Peyer's patch (tissue), 4 donors: ENCODE results near the gene CEP350. TPM values are rescaled to one million over a fixed set of nuclear protein-coding genes. Genes with fewer than 3 reads are reported as not detected.

Source experiments
- DNase-seq, 3 donors: peaks; one replicate each; pipeline ENCODE4 v3.0.0-alpha.2; 2017 to 2019
- H3K27ac ChIP-seq, 4 donors: fragments of 200-600 bp; sonication (generic); one replicate each; pipeline ENCODE4 v1.5.1; 2016 to 2019
- H3K27me3 ChIP-seq, 2 donors: fragments of 200-600 bp; sonication (generic); one replicate each; pipeline ENCODE4 v1.5.1; 2019
- H3K36me3 ChIP-seq, 3 donors: fragments of 200-600 bp; sonication (generic); one replicate each; pipeline ENCODE4 v1.5.1; 2016 to 2019
- H3K4me1 ChIP-seq, 4 donors: fragments of 200-600 bp; sonication (generic); one replicate each; pipeline ENCODE4 v1.5.1; 2016 to 2019
- H3K4me3 ChIP-seq, 4 donors: fragments of 200-600 bp; sonication (generic); 1 replicate in 3 of 4; 2 replicates in 1 of 4; pipeline ENCODE4 v1.5.1; 2016 to 2019; ENCODE audit warnings: mild to moderate bottlenecking in 1 of 4
- H3K9me3 ChIP-seq, 4 donors: fragments of 200-600 bp; sonication (generic); one replicate each; pipeline ENCODE4 v1.5.1; 2016 to 2019; ENCODE audit warnings: mild to moderate bottlenecking in 1 of 4
- CTCF ChIP-seq, 6 experiments: fragments of 450-650 bp in 4 of 6; fragments of 200-600 bp in 2 of 6; sonication (generic) in 1 of 6; IDR thresholded peaks; one replicate each; pipeline ENCODE4 v1.5.1; 2017 to 2019; ENCODE audit warnings: antibody characterized with exemption in 6 of 6, mild to moderate bottlenecking in 3 of 6, moderate library complexity in 1 of 6
- POLR2A ChIP-seq, 2 donors: fragments of 450-650 bp; IDR thresholded peaks; one replicate each; pipeline ENCODE4 v1.5.1; 2017; ENCODE audit warnings: antibody characterized with exemption in 2 of 2, mild to moderate bottlenecking in 2 of 2, moderate library complexity in 2 of 2
- total RNA-seq, 4 donors: library from RNA; depleted of rRNA; stranded (reverse); fragments of >200 nt; gene quantifications; one replicate each; pipeline ENCODE4 v1.1.0, GENCODE V29; 2016

Gene CEP350
- total RNA-seq, 4 donors from 2014 or later = 86.0 to 196 (median 87.8) TPM

- no peak for DNase-seq
- Histone ChIP-seq H3K4me3 (no peak overlapping the region), H3K4me1 (no peaks in the 10 kb centered on the region), H3K27me3 (no peaks in the 10 kb centered on the region), H3K9me3 (no peaks in the 10 kb centered on the region), H3K27ac (no peak overlapping the region), H3K36me3 (no peaks in the 10 kb centered on the region)
- TF ChIP-seq POLR2A (IDR thresholded peaks at IDR 0.05) = no peak
- TF ChIP-seq CTCF (IDR thresholded peaks at IDR 0.05) = no peak
Observed at GRCh38 chr1:180144659-180145357, 190.2 kb downstream of the CEP350 start.

GRCh38 chr1:180145446-180145845 lies 190.8 kb downstream of the CEP350 start:
- Histone ChIP-seq H3K9me3 (no peaks in the 10 kb centered on the region), H3K27me3 (no peaks in the 10 kb centered on the region), H3K4me1 (no peaks in the 10 kb centered on the region), H3K27ac (no peak overlapping the region), H3K4me3 (no peak overlapping the region), H3K36me3 (no peaks in the 10 kb centered on the region)
- DNase-seq = no peak
- TF ChIP-seq CTCF (IDR thresholded peaks at IDR 0.05) = no peak

- Histone ChIP-seq H3K4me1 (peaks cover 0 to 7% (median 3%) of the 10 kb centered on the region in 4 donors), H3K36me3 (no peaks in the 10 kb centered on the region), H3K4me3 (no peak overlapping the region), H3K9me3 (no peaks in the 10 kb centered on the region), H3K27ac (no peak overlapping the region), H3K27me3 (no peaks in the 10 kb centered on the region)
- TF ChIP-seq CTCF (IDR thresholded peaks at IDR 0.05) (no peak), POLR2A (IDR thresholded peaks at IDR 0.05) (no peak)
- no peak for DNase-seq
Observed at GRCh38 chr1:180150982-180151381, 196.4 kb downstream of the CEP350 start.

GRCh38 chr1:180151508-180151907 lies 196.9 kb downstream of the CEP350 start:
- Histone ChIP-seq H3K36me3 (no peaks in the 10 kb centered on the region), H3K9me3 (no peaks in the 10 kb centered on the region), H3K4me1 (peaks cover 0 to 11% (median 3%) of the 10 kb centered on the region in 4 donors), H3K27ac (no peak overlapping the region), H3K27me3 (no peaks in the 10 kb centered on the region), H3K4me3 (no peak overlapping the region)
- DNase-seq = no peak
- TF ChIP-seq POLR2A (IDR thresholded peaks at IDR 0.05) (no peak), CTCF (IDR thresholded peaks at IDR 0.05) (no peak)

GRCh38 chr1:180152588-180152987 lies 198.0 kb downstream of the CEP350 start:
- no peak overlapping the region for H3K27ac ChIP-seq
- H3K36me3 ChIP-seq = no peaks in the 10 kb centered on the region
- no peak for TF ChIP-seq CTCF (IDR thresholded peaks at IDR 0.05)
- no peak for TF ChIP-seq POLR2A (IDR thresholded peaks at IDR 0.05)
- peaks cover 0 to 22% (median 3%) of the 10 kb centered on the region in 4 donors for H3K4me1 ChIP-seq
- H3K4me3 ChIP-seq = no peak overlapping the region
- no peaks in the 10 kb centered on the region for H3K9me3 ChIP-seq
- DNase-seq = no peak
- no peaks in the 10 kb centered on the region for H3K27me3 ChIP-seq
